ENCODE results near the gene ACADSB. TPM values are rescaled to one million over a fixed set of nuclear protein-coding genes. Genes with fewer than 3 reads are reported as not detected.

ACADSB gene
- total RNA-seq, 2 donors from 2014 or later = 17.6 to 69.3 TPM

DNA sequence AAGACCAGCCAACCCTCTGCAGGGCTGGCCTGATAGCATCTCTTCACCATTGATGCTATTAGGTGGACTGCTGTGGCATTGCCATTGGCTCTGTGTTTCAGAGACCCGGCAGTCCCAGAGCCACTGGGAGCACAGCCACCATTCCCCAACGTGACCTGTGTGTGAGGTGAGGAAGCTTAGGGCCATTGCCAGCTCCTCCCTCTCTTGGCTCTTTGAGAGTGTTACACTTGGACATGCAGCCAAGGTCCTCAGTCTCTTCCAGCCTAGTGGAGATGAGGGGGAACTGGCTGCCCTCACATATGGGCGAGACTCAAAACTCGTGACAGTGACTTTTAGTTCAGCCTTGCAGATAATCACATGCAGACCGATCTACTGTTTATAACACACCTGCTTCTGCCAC is 87.6 kb downstream of the ACADSB start:
- Histone ChIP-seq H3K9me3 (no peaks in the 10 kb centered on the region), H3K9ac (ENCODE audit: low read depth in 2 of 2, low read length in 2 of 2) (no peak overlapping the region), H3K36me3 (no peaks in the 10 kb centered on the region), H3K27ac (no peak overlapping the region), H3K4me1 (no peaks in the 10 kb centered on the region), H3K4me3 (no peak overlapping the region), H3K27me3 (no peaks in the 10 kb centered on the region)
- intact Hi-C loops (cut with DNase I) = no loop called here
- DNase-seq = no peak
- TF ChIP-seq, protein P1, sequence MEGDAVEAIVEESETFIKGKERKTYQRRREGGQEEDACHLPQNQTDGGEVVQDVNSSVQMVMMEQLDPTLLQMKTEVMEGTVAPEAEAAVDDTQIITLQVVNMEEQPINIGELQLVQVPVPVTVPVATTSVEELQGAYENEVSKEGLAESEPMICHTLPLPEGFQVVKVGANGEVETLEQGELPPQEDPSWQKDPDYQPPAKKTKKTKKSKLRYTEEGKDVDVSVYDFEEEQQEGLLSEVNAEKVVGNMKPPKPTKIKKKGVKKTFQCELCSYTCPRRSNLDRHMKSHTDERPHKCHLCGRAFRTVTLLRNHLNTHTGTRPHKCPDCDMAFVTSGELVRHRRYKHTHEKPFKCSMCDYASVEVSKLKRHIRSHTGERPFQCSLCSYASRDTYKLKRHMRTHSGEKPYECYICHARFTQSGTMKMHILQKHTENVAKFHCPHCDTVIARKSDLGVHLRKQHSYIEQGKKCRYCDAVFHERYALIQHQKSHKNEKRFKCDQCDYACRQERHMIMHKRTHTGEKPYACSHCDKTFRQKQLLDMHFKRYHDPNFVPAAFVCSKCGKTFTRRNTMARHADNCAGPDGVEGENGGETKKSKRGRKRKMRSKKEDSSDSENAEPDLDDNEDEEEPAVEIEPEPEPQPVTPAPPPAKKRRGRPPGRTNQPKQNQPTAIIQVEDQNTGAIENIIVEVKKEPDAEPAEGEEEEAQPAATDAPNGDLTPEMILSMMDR (IDR thresholded peaks at IDR 0.05) = no peak

DNA sequence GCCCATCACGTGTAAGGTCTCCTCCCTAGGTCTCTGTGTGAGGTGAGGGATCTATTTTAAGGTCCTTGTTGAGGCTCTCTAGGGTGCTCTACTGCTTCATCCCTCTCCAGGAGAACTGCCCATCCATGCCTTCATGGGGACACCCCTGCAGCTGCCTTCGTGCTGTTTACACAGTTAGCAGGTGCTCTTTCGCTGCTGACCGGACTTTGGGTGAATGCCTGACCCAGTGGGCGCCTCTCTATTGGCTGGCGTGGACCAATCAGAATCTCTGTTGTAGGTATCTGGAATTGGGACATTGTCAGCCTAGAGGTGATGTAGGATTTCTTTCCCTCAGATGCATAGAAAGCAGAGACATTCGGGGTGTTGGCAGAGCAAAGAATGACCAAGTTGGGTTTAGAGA is 88.2 kb downstream of the ACADSB start:
- no peaks in the 10 kb centered on the region for H3K36me3 ChIP-seq
- H3K4me3 ChIP-seq = no peak overlapping the region
- no peak for DNase-seq
- H3K4me1 ChIP-seq = no peaks in the 10 kb centered on the region
- H3K27ac ChIP-seq = no peak overlapping the region
- TF ChIP-seq, protein P1 (IDR thresholded peaks at IDR 0.05) = no peak
- H3K9ac ChIP-seq (ENCODE audit: low read depth in 2 of 2, low read length in 2 of 2) = no peak overlapping the region
- H3K27me3 ChIP-seq = no peaks in the 10 kb centered on the region
- no peaks in the 10 kb centered on the region for H3K9me3 ChIP-seq
- intact Hi-C loops (cut with DNase I) = no loop called here

DNA sequence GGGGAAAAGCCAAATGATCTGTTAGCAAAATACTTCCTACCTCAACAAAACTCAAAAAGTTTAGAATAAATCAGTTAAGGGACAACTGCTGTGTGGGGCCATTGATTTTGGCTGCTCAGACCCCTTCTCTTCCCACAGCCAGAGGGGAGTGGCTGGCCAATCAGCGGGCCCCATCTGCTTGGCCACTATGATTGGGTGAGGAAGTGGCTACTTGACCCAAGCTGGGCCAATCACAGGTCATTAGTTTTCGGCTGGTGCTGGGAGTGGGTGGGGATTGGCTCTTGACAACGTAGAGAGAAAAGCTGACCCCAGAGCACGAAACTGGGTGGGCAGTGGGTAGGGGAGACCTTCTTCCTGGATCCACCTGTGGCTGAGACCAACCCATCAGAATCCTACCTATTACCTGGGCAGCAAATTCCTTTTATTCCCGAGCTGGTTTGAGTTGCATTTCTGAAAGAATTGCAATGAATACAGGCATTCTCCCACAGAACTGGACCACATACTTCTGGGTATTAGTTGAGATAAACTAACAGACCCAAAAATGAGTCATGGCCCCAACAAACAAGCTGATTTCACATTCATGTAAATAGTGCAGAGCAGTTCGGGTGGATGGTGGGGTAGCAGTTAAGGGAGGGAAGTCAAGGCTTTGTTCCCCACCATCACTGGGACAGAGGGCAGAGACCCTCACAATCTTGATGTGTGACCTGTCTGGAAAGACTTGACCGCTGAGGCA is 91.4 kb downstream of the ACADSB start:
- no peak overlapping the region for H3K4me3 ChIP-seq
- no peaks in the 10 kb centered on the region for H3K36me3 ChIP-seq
- H3K9ac ChIP-seq (ENCODE audit: low read depth in 2 of 2, low read length in 2 of 2) = no peak overlapping the region
- H3K27ac ChIP-seq = no peak overlapping the region
- no peaks in the 10 kb centered on the region for H3K4me1 ChIP-seq
- TF ChIP-seq, protein P1 (IDR thresholded peaks at IDR 0.05) = no peak
- no peaks in the 10 kb centered on the region for H3K27me3 ChIP-seq
- no peaks in the 10 kb centered on the region for H3K9me3 ChIP-seq
- intact Hi-C loops (cut with DNase I) = no loop called here
- DNase-seq = no peak

DNA sequence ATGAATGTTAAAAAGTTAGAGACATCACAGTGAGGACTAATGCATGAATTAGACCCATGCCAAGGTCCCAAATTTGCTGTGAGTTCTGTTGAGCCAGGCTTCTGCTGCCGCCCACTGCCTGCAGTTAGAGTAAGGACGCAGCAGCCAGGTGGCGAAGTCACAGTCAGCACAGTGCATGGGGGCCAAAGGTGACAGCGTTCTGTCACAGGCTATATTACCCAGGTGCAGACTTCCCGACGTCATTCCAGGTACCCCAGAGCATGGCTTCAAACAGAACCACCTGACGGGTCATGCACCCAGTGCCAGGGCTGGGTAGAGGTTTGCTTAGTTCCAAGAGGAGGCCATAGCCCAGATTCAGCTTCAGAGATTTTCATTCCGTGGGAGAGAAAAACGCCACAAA is 93.1 kb downstream of the ACADSB start:
- Histone ChIP-seq H3K4me3 (no peak overlapping the region), H3K36me3 (no peaks in the 10 kb centered on the region), H3K27me3 (no peaks in the 10 kb centered on the region), H3K27ac (no peak overlapping the region), H3K4me1 (no peaks in the 10 kb centered on the region), H3K9me3 (no peaks in the 10 kb centered on the region), H3K9ac (ENCODE audit: low read depth in 2 of 2, low read length in 2 of 2) (no peak overlapping the region)
- no peak for DNase-seq
- TF ChIP-seq, protein P1 (IDR thresholded peaks at IDR 0.05) = no peak
- intact Hi-C loops (cut with DNase I) = no loop called here

DNA sequence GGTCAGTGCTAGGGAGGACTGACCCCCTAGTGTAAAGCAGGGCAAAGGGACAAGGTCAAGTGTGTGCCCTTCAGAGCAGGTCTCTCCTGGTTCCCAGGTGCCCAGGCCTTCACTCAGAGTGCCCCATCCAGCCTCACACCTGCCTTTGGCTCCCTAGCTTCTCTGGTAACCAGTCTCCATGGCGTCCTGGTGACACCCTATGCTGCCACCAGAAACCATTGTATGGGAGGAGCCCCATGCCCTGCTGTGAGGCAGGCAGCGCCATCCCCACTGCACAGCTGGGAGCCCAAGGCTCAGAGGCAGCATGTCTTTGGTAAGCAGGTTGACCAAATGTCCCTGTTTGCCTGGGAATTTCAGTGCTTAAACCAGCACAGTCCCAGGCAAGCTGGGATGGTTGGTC is 93.9 kb downstream of the ACADSB start:
- Histone ChIP-seq H3K4me1 (no peaks in the 10 kb centered on the region), H3K4me3 (no peak overlapping the region), H3K36me3 (no peaks in the 10 kb centered on the region), H3K27me3 (no peaks in the 10 kb centered on the region), H3K9me3 (no peaks in the 10 kb centered on the region), H3K9ac (ENCODE audit: low read depth in 2 of 2, low read length in 2 of 2) (no peak overlapping the region), H3K27ac (no peak overlapping the region)
- no peak for DNase-seq
- TF ChIP-seq, protein P1 (IDR thresholded peaks at IDR 0.05) = no peak
- intact Hi-C loops (cut with DNase I) = no loop called here

All from colonic mucosa (tissue), 4 donors.